Adipocyte (in vitro differentiated cells): Measurements from ENCODE around the gene OLFML2A.
A peak's percentile ranks its signal among the peaks of the same experiment; 100 is the strongest.

Source experiments
- DNase-seq: peaks from one replicate; pipeline ENCODE4 v3.0.0-alpha.2; 2015; ENCODE audit warnings: low read depth
- H3K27me3 ChIP-seq: replicated peaks from 2 replicates; pipeline ENCODE4 v1.7.0; 2013; ENCODE audit warnings: mild to moderate bottlenecking, low read length, moderate library complexity; ENCODE audit not compliant: control insufficient read depth, insufficient read depth
- H3K36me3 ChIP-seq: 2 replicates; pipeline ENCODE4 v1.7.0; 2013; ENCODE audit warnings: low read length, mild to moderate bottlenecking, moderate library complexity; ENCODE audit not compliant: control insufficient read depth, insufficient read depth, severe bottlenecking
- H3K4me1 ChIP-seq: 2 replicates; pipeline ENCODE4 v1.7.0; 2013; ENCODE audit warnings: mild to moderate bottlenecking, low read length, moderate library complexity; ENCODE audit not compliant: control insufficient read depth, insufficient read depth
- H3K4me3 ChIP-seq: 2 replicates; pipeline ENCODE4 v1.7.0; 2013; ENCODE audit warnings: mild to moderate bottlenecking, low read length, moderate library complexity
- H3K9ac ChIP-seq: 2 replicates; pipeline ENCODE4 v1.7.0; 2013; ENCODE audit warnings: mild to moderate bottlenecking, low read length, moderate library complexity
- H3K9me3 ChIP-seq: 2 replicates; pipeline ENCODE4 v1.7.0; 2013; ENCODE audit warnings: mild to moderate bottlenecking, low read length, moderate library complexity; ENCODE audit not compliant: control insufficient read depth

Gene OLFML2A

GRCh38 chr9:124860582-124861341 is 83.8 kb downstream of the OLFML2A start:
- Histone ChIP-seq H3K9ac (peak overlapping the region; percentile 99), H3K36me3 (peaks cover 46% of the 10 kb centered on the region), H3K27me3 (no peaks in the 10 kb centered on the region), H3K4me3 (peak overlapping the region; percentile 94), H3K9me3 (no peaks in the 10 kb centered on the region), H3K4me1 (peaks cover 30% of the 10 kb centered on the region)
- DNase-seq: no peak

DNA sequence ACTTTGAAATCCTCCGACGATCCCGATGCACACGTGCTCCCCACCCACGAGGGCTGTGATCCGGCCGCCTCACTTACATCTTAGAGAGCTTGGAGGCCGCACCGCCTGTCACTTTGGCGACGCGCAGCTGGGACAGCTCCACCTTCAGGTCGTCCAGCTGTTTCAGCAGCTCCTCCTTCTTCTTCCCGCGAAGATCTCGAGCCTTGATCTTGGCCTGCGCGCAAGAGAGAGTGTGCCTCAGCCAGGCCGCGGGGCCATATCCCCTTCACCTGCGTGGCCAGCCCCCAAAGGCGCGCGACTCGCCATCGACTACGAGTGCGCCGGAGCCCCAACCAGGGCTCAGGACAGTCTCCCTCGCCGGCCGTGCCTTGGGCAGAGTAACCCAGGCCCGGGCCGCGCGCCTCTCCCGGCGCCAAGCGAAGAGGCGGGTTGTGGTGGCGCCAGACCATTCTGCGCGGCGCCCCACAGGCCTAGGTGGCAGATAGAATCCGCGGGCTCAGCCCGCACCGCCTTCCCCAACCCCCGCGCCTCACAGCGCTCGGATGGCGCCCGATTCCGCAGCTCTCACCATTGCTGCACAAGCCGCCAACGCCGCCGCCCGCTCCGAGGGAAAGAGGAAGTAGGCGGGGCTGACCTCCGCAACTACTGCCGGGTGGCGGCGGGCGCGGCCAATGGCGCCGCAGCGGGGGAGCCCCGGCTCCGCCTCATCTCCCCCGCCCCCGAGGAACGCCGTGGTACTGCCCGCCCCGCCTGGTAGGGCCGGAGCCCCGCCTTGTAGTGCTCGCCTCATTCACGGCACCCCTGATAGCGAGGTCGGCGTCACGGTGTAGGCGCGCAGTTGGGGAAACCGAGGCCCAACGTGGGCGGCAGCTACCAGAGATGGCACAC is 84.7 kb downstream of the OLFML2A start, which contains the start of the genes ARPC5L and RPL35:
ARPC5L (plus strand) TSS at position 789 of the 888 bp plus-strand sequence. CDS start 7,161 bp downstream, outside the sequence.
RPL35 (minus strand) TSS at position 616 of the 888 bp plus-strand sequence; CDS start at position 571, 45 bp downstream.
- H3K9ac ChIP-seq: peak within 1 kb of the TSS; percentile 99
- DNase-seq: peak; percentile 98
- peaks cover 44% of the 10 kb centered on the region for H3K36me3 ChIP-seq
- no peaks in the 10 kb centered on the region for H3K9me3 ChIP-seq
- peak within 1 kb of the TSS; percentile 94 for H3K4me3 ChIP-seq
- peaks cover 30% of the 10 kb centered on the region for H3K4me1 ChIP-seq
- H3K27me3 ChIP-seq: no peaks in the 10 kb centered on the region

GRCh38 chr9:124863371-124863871 is 86.5 kb downstream of the OLFML2A start:
- DNase-seq: no peak
- no peak overlapping the region for H3K4me3 ChIP-seq
- H3K27me3 ChIP-seq: no peaks in the 10 kb centered on the region
- peaks cover 40% of the 10 kb centered on the region for H3K4me1 ChIP-seq
- H3K9ac ChIP-seq: peak overlapping the region; percentile 34
- H3K9me3 ChIP-seq: no peaks in the 10 kb centered on the region
- peaks cover 26% of the 10 kb centered on the region for H3K36me3 ChIP-seq
